GM21360 (cell line): ENCODE data around the gene MTHFD2L.

ENCODE experiments used
- ATAC-seq: cut with Tn5 transposase; IDR thresholded peaks from one replicate; pipeline ENCODE4 v1.9.1; 2021; ENCODE audit warnings: mild to moderate bottlenecking, moderate library complexity; ENCODE audit not compliant: unreplicated experiment

Gene MTHFD2L

DNA sequence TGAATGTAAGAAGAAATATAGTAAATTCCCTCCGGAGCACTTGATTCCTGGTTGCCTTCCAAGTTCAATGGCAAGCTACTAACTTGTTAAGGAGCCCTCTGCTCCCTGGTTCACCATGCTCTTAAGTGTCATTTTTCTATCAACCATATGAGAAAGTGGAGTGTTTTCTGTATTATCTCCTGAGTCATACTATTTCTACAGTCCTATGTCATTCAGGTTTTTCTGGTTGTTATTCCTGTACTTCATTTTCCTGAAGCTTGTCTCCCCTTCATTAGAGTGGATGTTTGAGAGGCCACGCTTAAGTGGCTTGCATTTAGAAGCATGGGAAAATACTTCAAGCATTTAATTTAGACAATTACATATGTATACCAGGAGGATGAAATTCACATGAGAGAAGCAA lies 135.6 kb downstream of the MTHFD2L start:
- no peak for ATAC-seq

DNA sequence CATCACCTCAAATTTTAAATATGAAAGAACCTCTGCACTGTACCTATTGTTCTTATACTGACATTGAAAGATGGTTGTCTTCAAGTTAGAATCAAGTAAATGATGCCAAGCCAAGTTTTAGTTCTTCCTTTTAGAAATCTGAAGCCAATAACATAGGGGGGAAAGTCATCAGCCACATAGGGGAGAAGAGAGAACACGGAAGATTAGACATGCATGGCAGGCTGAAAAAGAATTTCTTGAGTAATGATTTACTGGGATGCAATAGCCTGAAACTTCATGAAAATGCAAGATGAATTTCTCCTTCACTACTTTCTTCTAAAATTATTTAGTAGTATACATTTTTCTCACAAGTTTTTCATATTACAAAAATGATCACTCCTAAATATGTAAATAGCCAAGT lies 136.8 kb downstream of the MTHFD2L start:
- no peak for ATAC-seq

DNA sequence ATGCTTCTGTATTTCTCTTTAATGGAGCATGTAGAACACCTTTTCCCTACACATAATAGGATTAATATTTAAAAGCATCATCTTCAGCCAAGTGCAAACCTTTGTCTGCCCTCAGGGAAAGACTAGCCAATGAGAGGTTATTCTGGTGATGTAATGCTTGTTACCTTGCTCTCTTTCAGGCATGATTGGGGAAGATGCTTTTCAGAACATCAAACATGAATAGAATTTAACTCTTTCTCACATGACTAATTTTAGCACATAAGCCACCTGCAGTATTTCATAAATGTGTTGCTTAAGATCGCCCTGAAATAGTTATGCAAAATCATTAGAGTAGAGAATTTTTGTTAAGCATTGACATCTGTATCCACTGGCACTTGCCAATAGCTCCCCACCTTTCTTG lies 139.6 kb downstream of the MTHFD2L start:
- no peak for ATAC-seq

DNA sequence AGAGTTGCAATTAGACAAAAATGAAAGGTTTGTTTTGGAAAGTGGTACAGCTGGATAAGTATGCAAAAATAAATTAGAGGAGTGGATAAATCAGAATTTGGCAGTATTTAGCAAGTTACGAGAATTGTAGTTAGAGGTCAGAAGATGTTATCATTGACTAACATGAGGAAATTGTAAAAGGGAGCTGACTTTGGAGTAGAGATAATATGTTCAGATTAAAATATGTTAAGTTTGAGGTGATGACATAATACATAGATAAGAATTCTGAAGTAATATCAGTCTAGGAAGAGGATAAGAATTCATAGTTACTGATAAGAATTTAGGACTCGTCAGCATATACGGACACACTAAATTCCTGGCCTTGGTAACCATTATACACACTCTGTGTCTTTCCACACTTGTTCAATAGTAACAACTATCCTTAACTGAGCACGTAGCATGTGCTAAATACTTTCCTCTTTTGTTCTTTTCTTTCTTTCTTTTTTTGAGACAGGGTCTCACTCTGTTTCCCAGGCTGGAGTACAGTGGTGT lies 146.2 kb downstream of the MTHFD2L start:
- ATAC-seq: no peak

DNA sequence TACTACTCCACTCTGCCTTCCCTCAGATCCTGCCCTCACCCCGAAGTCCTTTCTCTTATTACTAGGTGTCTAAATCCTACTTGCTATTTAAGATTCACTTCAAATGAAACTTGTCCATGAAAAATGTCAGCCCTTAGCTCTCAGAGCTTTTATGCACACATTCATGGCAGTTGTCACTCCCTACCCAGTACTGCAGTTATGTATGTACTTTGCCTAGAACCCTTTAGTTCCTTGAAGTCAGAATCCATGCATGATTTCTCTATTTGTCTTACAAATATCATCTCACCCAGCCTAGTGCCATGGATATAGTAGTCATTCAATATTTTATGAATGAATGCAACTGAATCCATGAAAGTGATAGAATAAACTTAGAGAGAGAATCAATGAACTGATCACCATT lies 147.1 kb downstream of the MTHFD2L start:
- ATAC-seq: no peak

DNA sequence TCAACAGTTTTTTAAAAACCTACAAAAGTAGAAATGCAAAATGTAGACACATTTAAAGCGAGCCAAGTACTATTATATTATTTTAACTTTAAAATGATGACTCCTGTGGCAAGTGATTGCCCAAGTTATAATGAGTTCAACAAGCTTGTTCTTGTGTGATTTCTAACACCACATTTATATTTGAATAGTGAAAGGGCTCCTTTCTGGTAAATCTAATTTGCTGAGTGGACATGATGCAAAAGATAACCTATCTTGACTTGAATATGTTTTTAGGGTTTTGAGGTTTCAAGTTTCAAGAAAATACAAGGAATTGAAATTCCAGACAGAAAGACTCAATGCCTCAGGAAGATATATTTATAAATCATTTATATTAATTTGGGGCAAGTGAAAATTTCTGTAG lies 149.3 kb downstream of the MTHFD2L start:
- ATAC-seq: no peak

DNA sequence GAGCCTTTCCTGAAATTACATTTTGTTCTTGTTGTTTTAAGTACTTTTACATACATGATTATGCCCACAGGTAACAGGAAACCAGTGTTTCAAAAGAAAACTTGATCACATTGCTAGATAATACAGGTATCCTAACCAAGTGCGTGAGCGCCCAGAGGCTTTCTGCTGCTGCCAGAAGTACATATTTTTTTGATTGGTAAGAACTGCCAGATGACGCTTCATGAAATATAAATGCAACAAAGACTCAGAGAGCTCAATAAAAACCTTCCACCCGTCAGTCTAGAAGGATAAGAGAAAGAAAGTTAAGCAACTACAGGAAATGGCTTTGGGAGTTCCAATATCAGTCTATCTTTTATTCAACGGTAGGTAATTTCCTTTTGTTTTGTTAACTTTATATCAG lies 150.3 kb downstream of the MTHFD2L start, which contains the start of gene EPGN:
EPGN (plus strand) TSS at position 256 of the 400 bp plus-strand sequence; CDS start at position 320, 64 bp downstream.
- no peak for ATAC-seq

DNA sequence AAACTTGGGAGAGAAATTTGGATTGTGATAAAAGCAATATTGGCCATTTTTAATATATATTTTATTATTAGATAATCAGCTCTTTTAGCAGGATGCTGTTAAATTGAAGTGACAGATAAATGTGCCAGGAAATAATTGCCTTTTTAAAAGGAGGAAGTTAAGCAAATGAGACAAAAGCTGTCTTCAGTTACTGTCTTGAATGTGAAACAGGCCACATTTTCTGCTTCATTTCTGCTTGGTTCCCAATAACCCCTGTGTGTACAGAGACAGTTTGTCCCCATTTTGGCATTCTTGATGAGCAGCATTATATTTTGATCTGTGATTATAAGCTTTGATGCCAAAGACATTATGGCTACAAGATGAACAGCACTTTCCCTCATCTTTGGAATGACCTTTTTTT lies 151.3 kb downstream of the MTHFD2L start:
- no peak for ATAC-seq

DNA sequence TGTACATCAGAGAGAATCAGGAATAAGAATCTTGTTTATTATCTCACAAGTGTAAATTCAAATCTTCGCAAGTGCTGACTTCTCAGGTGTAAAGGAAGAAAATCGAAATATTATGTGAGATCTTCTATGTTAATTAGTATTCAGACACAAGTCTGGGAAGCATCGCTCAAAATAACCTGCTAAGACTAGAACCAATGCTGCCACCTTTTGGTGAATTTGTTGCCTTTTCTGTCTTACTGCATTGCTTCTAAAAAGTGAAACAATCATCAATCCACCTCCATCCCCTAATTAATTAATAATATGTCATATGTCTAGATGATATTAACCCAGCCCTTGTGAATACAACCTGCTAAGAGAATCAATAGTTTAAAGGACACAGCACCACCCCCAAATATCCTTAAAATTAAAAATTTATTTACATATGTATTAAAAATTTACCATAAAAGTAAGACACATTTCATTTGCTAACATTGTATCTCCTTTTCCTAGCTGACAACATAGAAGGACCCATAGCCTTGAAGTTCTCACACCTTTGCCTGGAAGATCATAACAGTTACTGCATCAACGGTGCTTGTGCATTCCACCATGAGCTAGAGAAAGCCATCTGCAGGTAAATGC lies 153.9 kb downstream of the MTHFD2L start:
- peak; percentile 56 for ATAC-seq

DNA sequence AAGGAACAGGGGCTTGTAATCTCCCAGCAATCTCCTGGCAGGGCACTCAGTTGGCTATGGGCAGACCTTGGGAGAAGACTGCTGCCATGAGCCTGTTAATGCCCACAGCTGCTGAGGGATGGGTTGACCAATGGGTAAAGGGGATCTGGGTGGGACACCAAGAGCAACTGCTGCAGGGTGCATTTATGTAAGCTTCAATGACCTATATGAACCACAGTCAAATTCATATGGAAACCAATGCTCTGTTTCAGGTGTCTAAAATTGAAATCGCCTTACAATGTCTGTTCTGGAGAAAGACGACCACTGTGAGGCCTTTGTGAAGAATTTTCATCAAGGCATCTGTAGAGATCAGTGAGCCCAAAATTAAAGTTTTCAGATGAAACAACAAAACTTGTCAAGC lies 156.4 kb downstream of the MTHFD2L start:
- ATAC-seq: no peak

DNA sequence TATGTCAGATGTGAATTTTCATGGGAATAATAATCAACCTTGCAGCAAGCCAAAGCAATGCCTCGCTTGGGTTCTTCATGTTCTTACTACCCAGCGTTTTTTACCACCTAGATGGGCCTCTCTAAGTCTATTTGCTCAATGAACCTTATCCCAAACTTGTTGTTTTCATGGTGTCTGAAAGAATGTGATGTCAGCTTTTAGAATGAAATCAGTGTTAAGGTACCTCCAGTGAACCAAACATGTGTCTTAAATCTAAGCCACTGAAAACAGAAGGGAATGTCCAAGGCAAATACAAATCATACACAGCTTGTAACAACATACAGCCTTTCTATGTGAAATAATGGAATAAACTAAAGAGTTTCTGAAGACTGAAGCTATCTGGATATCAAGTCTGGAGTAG lies 157.0 kb downstream of the MTHFD2L start:
- ATAC-seq: no peak

DNA sequence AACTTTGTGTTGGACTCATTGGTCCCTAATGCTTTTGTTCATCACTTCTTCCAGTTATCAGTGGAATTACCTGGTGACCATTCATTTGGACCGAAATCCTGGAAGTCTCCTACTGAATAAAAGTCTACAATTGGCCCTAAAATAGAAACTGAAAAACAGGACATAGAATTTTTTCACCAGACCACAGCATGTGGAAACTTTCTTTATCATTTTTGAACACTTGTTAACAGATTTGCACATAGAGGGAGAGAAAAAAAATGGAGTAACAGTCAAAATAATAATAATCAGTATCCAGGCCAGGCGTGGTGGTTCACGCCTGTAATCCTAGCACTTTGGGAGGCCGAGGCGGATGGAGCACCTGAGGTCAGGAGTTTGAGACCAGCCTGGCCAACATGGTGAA lies 157.5 kb downstream of the MTHFD2L start:
- no peak for ATAC-seq

DNA sequence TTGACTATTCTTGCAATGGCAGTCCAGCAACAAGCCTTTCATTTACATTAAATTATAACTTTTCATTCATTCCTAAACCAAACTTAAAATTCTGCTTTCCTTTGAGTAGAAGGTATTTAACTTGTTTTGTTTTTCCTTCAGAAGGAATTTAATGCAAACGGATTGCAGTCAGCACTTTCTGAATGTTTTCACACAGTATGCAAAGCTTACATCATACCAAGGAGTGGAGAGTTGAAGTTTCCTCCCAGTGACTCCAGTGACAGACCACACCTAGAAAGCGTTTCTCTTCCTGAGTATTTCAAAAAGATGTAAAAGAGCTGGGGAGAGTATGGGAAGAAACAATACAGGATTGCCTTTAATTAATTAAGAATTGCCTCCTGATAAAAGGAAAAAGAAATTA lies 158.5 kb downstream of the MTHFD2L start:
- no peak for ATAC-seq

DNA sequence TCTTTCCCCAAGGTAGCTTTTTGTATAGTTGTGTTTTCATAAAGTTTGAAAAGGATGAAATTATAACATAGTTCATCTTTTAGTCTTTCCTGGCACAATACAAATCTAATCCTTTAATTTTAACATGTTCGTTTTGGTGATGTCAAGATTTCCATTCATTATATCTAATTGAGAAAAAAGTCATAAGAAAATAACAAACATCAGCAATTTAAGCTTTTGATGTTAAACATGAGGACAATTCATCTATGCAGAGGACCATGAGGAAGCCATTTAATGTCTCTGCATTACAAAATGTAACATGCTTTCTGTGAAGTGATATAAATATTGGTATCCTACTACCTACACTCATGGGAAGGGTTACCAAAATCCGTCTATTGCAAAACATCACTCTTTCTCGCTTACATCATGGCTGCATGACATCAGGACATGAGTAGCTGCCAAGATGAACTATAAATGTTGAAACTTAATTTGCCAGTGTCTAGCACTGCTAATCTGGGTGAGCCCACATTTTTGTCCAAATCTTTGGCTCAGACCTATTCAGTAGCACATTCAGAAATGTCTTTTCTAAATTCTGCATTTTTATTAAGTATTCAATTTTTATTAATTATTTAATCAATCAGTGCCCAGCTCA lies 159.8 kb downstream of the MTHFD2L start:
- ATAC-seq: no peak

DNA sequence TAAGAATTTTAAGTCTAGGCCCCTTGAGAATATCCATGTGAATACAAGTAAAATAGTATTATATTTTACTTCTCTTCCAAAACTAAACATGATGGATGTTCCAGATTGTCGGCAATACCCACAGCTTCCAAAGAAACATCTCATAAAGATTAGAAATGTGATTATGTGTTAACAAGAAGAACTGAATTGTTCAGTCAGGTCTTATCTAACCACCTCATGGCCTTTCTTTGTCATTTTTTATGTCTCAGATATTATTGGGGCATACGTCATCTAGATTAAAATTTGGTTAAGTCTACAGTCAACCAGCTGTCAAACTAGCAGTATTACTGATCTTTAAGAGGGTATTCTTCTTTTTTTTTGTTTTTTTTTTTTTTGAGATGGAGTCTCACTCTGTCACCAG lies 160.4 kb downstream of the MTHFD2L start:
- no peak for ATAC-seq

DNA sequence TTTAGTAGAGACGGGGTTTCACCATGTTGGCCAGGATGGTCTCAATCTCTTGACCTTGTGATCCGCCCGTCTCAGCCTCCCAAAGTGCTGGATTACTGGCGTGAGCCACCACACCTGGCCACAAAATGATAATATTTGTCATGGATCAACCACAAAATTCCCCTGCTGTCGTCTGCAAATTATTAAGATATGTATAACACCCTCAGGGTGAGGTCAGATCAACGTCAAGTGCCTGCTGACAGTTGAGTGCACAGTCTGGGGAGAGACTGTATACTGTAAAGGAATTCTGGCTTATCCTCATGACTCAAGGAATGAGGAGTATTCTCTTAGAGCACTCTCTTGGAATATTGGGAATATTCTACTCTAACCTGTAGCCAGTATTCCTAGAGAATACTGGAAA lies 161.6 kb downstream of the MTHFD2L start:
- ATAC-seq: no peak

DNA sequence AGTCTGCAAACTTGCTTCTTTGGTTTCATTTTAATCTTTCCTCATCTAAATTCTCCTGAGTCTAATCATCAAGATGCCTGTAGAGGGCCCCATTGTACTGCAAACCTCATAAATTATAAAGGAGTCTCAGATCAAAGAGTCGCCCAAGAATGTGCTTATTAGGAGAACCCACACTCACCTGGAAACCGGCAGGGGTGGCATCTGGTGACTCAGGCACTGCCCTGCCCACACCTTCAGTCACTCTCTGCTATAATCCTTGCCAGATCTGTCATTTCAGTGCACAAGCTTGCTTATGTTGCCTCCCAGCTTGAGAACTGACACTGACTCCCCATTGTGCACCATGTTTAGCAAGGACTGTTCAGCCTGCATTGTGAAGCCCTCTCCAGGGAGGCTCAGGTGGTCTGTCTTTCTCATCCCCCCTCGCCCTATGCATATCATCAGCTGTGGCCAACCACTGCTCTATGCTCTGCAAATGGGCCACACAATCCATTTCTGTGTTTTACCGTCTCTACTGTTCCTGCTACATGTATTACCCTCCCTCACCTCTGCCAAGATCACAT lies 162.7 kb downstream of the MTHFD2L start:
- ATAC-seq: peak; percentile 71

DNA sequence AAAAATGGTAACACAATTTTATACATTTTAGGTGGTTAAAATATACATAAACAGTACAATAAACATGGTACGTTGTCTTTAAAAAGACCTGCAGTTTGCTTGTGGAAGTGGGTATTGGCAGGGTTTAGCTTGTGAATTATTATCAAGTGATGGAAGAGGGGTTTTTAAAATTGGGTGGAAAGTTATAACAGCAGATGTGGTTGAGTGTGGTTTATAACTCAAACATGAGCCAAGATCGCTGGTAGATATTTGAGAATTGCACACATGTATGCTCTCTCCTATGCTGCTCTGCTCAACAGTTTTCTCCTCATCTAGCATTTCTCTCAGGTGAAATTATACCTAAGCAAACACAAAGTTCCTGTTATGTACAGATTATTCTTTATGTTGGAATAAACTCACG lies 164.4 kb downstream of the MTHFD2L start:
- ATAC-seq: no peak

DNA sequence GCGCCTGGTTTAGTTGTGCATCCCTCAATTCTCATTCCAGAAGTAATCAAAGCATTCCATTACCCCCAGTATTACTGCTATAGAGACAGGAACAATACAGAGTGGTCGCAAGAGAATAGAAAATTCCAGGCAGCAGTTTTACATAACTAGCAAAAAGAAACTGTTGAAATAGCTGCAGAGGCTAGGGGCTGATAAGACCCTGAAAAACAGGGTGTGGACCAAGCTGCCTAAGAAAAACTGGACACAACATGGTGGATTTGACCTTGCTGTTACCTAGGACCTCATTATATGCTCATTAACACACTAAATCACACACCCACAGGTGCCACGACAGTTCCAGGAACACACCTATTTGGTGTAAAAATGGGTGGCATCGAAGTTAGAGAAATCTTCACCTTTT lies 165.7 kb downstream of the MTHFD2L start:
- ATAC-seq: no peak

DNA sequence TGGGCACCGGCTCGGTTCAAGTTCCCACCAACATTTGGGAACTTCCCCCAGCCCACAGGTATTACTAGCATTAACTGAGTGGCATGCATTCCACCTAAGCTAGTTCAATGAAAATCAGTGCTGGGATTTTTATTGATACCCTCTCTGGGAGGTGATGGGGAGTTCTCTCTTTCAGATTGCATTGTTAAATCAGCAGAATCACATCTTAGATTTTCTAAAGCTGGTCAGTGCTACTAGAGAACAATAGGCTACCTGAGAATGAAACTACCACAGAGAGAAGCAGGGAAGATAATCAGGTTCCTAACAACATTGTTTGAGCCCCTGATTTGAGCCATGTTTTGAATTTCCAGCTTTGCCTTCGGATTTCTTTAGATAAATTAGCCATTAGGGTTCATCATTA lies 166.3 kb downstream of the MTHFD2L start:
- ATAC-seq: no peak

DNA sequence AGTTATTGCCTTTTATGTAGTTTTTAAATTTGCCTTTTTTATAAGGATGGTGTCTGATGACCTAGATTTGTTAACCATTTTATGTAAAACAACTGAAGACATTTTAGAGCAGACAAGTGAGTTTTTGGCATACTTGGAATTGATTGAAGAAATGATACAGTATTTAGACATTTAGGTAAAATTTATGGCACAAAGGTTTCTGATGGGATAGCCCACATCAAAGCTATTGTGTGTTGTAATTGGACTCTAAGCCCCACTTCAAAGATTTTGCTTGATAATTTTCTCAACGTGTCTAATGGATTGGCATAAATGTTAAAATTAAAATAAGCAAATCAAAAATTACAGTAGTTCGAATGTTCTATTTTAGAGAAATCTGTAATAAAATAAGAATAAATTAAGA lies 168.0 kb downstream of the MTHFD2L start:
- ATAC-seq: no peak

DNA sequence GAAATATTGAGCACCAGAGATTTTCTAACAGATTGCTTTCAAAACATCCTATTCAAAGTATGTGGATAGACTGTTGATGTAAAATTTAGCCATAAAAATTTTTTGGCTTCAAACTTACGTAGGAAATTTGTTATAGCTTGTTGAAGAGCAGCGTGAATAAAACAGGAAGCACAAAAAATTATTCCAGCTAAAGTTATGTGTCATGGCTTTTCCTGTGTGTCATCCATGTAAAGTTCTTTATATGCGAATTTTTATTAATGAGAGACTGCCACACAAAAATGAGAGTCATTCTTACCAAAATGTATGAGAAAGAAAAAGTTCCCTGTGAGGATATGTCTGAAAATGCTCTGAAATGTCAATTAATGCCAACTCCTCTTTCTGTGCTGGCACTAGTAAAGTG lies 169.8 kb downstream of the MTHFD2L start:
- no peak for ATAC-seq
